ENCODE data around the gene HACD3. TPM values are rescaled to one million over a fixed set of nuclear protein-coding genes. Genes with fewer than 3 reads are reported as not detected.

HACD3 gene
- total RNA-seq, 4 donors from 2014 or later = 31.3 to 50.9 (median 36.9) TPM

GRCh38 chr15:65577129-65577996 lies 47.1 kb downstream of the HACD3 start:
- ATAC-seq (ENCODE audit: low FRiP score) (no peak), DNase-seq (ENCODE audit: low spot score) (no peak)
- no peak for TF ChIP-seq CTCF (IDR thresholded peaks at IDR 0.05)

- DNase-seq (ENCODE audit: low spot score) = no peak
- no peak for ATAC-seq (ENCODE audit: low FRiP score)
- TF ChIP-seq CTCF (IDR thresholded peaks at IDR 0.05) = no peak
These were observed 48.9 kb downstream of the HACD3 start for GRCh38 chr15:65578904-65579728.

GRCh38 chr15:65579762-65580161 lies 49.5 kb downstream of the HACD3 start:
- no peak for ATAC-seq (ENCODE audit: low FRiP score)
- DNase-seq (ENCODE audit: low spot score) = no peak
- TF ChIP-seq CTCF (IDR thresholded peaks at IDR 0.05) = no peak

- DNase-seq (ENCODE audit: low spot score) (no peak), ATAC-seq (ENCODE audit: low FRiP score) (no peak)
- no peak for TF ChIP-seq CTCF (IDR thresholded peaks at IDR 0.05)
These were observed 50.0 kb downstream of the HACD3 start for GRCh38 chr15:65580287-65580686.

GRCh38 chr15:65583701-65584100 lies 53.4 kb downstream of the HACD3 start:
- DNase-seq (ENCODE audit: low spot score) = no peak
- TF ChIP-seq CTCF (IDR thresholded peaks at IDR 0.05) = no peak
- no peak for ATAC-seq (ENCODE audit: low FRiP score)

- no peak for DNase-seq (ENCODE audit: low spot score)
- no peak for ATAC-seq (ENCODE audit: low FRiP score)
- no peak for TF ChIP-seq CTCF (IDR thresholded peaks at IDR 0.05)
These were observed 54.0 kb downstream of the HACD3 start for GRCh38 chr15:65584241-65584640.
